ENCODE measurements around the gene HTT. TPM values are rescaled to one million over a fixed set of nuclear protein-coding genes. Genes with fewer than 3 reads are reported as not detected.

HTT gene
- total RNA-seq, 2 experiments from 2014 or later, result 56.9 to 62.6 TPM

- intact Hi-C loops (cut with DNase I, micrococcal nuclease), result no loop called here
- Mint-ChIP-seq H3K36me3 (ENCODE audit: low read depth) (peaks cover 99% of the 10 kb centered on the region), H3K4me3 (no peak overlapping the region), H3K9me3 (no peaks in the 10 kb centered on the region), H3K27me3 (no peaks in the 10 kb centered on the region), H3K4me1 (ENCODE audit: low read depth) (no peaks in the 10 kb centered on the region), H3K27ac (no peak overlapping the region)
- no peak overlapping the region for H3K4me3 ChIP-seq (ENCODE audit: low read length)
- ChIA-PET POLR2A (no interaction called here), CTCF (no interaction called here)
- TF ChIP-seq CTCF (IDR thresholded peaks at IDR 0.05), result no peak
- H3K27ac ChIP-seq (ENCODE audit: low read depth in 1 of 2, low read length in 2 of 2), result no peak overlapping the region
- ATAC-seq (ENCODE audit: poor library complexity) (no peak), DNase-seq (no peak)
- peaks cover 80% of the 10 kb centered on the region for H3K36me3 ChIP-seq (ENCODE audit: insufficient read depth, low read length)
- H3K27me3 ChIP-seq (ENCODE audit: control insufficient read depth in 1 of 2, insufficient read depth in 2 of 2, low read length in 2 of 2), result no peaks in the 10 kb centered on the region
- no peaks in the 10 kb centered on the region for H3K9me3 ChIP-seq (ENCODE audit: control insufficient read depth in 1 of 2, insufficient read depth in 1 of 2, low read length in 2 of 2)
- no peaks in the 10 kb centered on the region for H3K4me1 ChIP-seq (ENCODE audit: insufficient read depth, low read length)
Observed at GRCh38 chr4:3112201-3112600, 37.7 kb downstream of the HTT start.

- TF ChIP-seq CTCF (IDR thresholded peaks at IDR 0.05), result no peak
- no peaks in the 10 kb centered on the region for H3K27me3 ChIP-seq (ENCODE audit: control insufficient read depth in 1 of 2, insufficient read depth in 2 of 2, low read length in 2 of 2)
- no peak overlapping the region for H3K4me3 ChIP-seq (ENCODE audit: low read length)
- ATAC-seq (ENCODE audit: poor library complexity) (no peak), DNase-seq (no peak)
- no peaks in the 10 kb centered on the region for H3K9me3 ChIP-seq (ENCODE audit: control insufficient read depth in 1 of 2, insufficient read depth in 1 of 2, low read length in 2 of 2)
- Mint-ChIP-seq H3K4me3 (no peak overlapping the region), H3K4me1 (ENCODE audit: low read depth) (no peaks in the 10 kb centered on the region), H3K36me3 (ENCODE audit: low read depth) (peaks cover 99% of the 10 kb centered on the region), H3K9me3 (no peaks in the 10 kb centered on the region), H3K27me3 (no peaks in the 10 kb centered on the region), H3K27ac (no peak overlapping the region)
- intact Hi-C loops (cut with DNase I, micrococcal nuclease), result no loop called here
- H3K27ac ChIP-seq (ENCODE audit: low read depth in 1 of 2, low read length in 2 of 2), result no peak overlapping the region
- H3K4me1 ChIP-seq (ENCODE audit: insufficient read depth, low read length), result no peaks in the 10 kb centered on the region
- peaks cover 79% of the 10 kb centered on the region for H3K36me3 ChIP-seq (ENCODE audit: insufficient read depth, low read length)
- CTCF ChIA-PET, result no interaction called here
- POLR2A ChIA-PET, result no interaction called here
Observed at GRCh38 chr4:3112609-3113469, 38.4 kb downstream of the HTT start.

DNA sequence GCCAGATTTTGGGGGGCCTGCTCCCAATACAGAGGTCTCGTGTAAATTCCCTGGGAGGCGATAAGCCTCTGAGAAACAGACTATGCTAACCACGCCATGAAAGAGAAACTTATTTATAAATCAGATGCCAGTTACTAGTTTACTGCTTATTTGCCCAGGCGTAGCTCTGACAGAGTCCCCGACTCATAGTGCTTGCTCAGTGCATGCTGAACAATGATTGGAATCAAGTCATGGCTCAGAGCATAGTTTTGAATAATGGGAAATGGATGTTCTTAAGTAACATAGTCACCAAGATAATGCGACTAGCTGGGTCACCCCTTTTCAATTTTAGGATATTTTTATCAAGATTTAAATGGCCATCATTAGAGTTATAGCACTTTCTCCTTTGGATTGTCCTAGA is 39.9 kb downstream of the HTT start:
- Histone ChIP-seq H3K27me3 (ENCODE audit: control insufficient read depth in 1 of 2, insufficient read depth in 2 of 2, low read length in 2 of 2) (no peaks in the 10 kb centered on the region), H3K36me3 (ENCODE audit: insufficient read depth, low read length) (peaks cover 74% of the 10 kb centered on the region), H3K9me3 (ENCODE audit: control insufficient read depth in 1 of 2, insufficient read depth in 1 of 2, low read length in 2 of 2) (no peaks in the 10 kb centered on the region), H3K4me1 (ENCODE audit: insufficient read depth, low read length) (no peaks in the 10 kb centered on the region), H3K4me3 (ENCODE audit: low read length) (no peak overlapping the region), H3K27ac (ENCODE audit: low read depth in 1 of 2, low read length in 2 of 2) (no peak overlapping the region)
- no peak overlapping the region for H3K27ac Mint-ChIP-seq
- no peak for TF ChIP-seq CTCF (IDR thresholded peaks at IDR 0.05)
- no peaks in the 10 kb centered on the region for H3K27me3 Mint-ChIP-seq
- no peaks in the 10 kb centered on the region for H3K4me1 Mint-ChIP-seq (ENCODE audit: low read depth)
- POLR2A ChIA-PET, result no interaction called here
- DNase-seq (no peak), ATAC-seq (ENCODE audit: poor library complexity) (no peak)
- H3K9me3 Mint-ChIP-seq, result no peaks in the 10 kb centered on the region
- H3K36me3 Mint-ChIP-seq (ENCODE audit: low read depth), result peaks cover 100% of the 10 kb centered on the region
- H3K4me3 Mint-ChIP-seq, result no peak overlapping the region
- intact Hi-C loops (cut with DNase I, micrococcal nuclease), result no loop called here
- CTCF ChIA-PET, result no interaction called here
